ENCODE measurements around the gene MAN1A2.
A peak's percentile ranks its signal among the peaks of the same experiment; 100 is the strongest.
"Not testable (repeated sequence)": the region's sequence is repeated elsewhere in the genome, so short reads cannot be mapped to it uniquely, and the experiment has no call there.

The MAN1A2 gene

GRCh38 chr1:117341123-117341522 is 26.1 kb upstream of the MAN1A2 start:
- in situ Hi-C loops (cut with HindIII; ENCODE audit: low pct_unique_long_range_greater_than_20kb, low sequenced_read_pairs): no loop called here
- TF ChIP-seq JUND (IDR thresholded peaks at IDR 0.05; ENCODE audit: low read depth): no peak
- no peak for DNase-seq (ENCODE audit: low read depth in 1 of 2, low spot score in 1 of 2)

GRCh38 chr1:117342397-117342796 is 24.9 kb upstream of the MAN1A2 start:
- in situ Hi-C loops (cut with HindIII; ENCODE audit: low pct_unique_long_range_greater_than_20kb, low sequenced_read_pairs): no loop called here
- no peak for TF ChIP-seq JUND (IDR thresholded peaks at IDR 0.05; ENCODE audit: low read depth)
- DNase-seq (ENCODE audit: low read depth in 1 of 2, low spot score in 1 of 2): no peak

- no peak for DNase-seq (ENCODE audit: low read depth in 1 of 2, low spot score in 1 of 2)
- in situ Hi-C loops (cut with HindIII; ENCODE audit: low pct_unique_long_range_greater_than_20kb, low sequenced_read_pairs): no loop called here
- no peak for TF ChIP-seq JUND (IDR thresholded peaks at IDR 0.05; ENCODE audit: low read depth)
Measured at GRCh38 chr1:117346206-117346928, 20.9 kb upstream of the MAN1A2 start.

GRCh38 chr1:117347907-117348306 is 19.3 kb upstream of the MAN1A2 start:
- no peak for TF ChIP-seq JUND (IDR thresholded peaks at IDR 0.05; ENCODE audit: low read depth)
- DNase-seq (ENCODE audit: low read depth in 1 of 2, low spot score in 1 of 2): no peak
- in situ Hi-C loops (cut with HindIII; ENCODE audit: low pct_unique_long_range_greater_than_20kb, low sequenced_read_pairs): no loop called here

- in situ Hi-C loops (cut with HindIII; ENCODE audit: low pct_unique_long_range_greater_than_20kb, low sequenced_read_pairs); DNase-seq (ENCODE audit: low read depth in 1 of 2, low spot score in 1 of 2): not testable (repeated sequence)
Measured at GRCh38 chr1:117352695-117353094, 14.6 kb upstream of the MAN1A2 start.

GRCh38 chr1:117357833-117358603 is 9.2 kb upstream of the MAN1A2 start:
- in situ Hi-C loops (cut with HindIII; ENCODE audit: low pct_unique_long_range_greater_than_20kb, low sequenced_read_pairs); DNase-seq (ENCODE audit: low read depth in 1 of 2, low spot score in 1 of 2): not testable (repeated sequence)

- DNase-seq (ENCODE audit: low read depth in 1 of 2, low spot score in 1 of 2); in situ Hi-C loops (cut with HindIII; ENCODE audit: low pct_unique_long_range_greater_than_20kb, low sequenced_read_pairs): not testable (repeated sequence)
Measured at GRCh38 chr1:117358604-117358887, 8.7 kb upstream of the MAN1A2 start.

GRCh38 chr1:117359561-117360289 is 7.5 kb upstream of the MAN1A2 start:
- no peak for TF ChIP-seq JUND (IDR thresholded peaks at IDR 0.05; ENCODE audit: low read depth)
- no peak for DNase-seq (ENCODE audit: low read depth in 1 of 2, low spot score in 1 of 2)
- in situ Hi-C loops (cut with HindIII; ENCODE audit: low pct_unique_long_range_greater_than_20kb, low sequenced_read_pairs): no loop called here

GRCh38 chr1:117362986-117363385 is 4.3 kb upstream of the MAN1A2 start:
- in situ Hi-C loops (cut with HindIII; ENCODE audit: low pct_unique_long_range_greater_than_20kb, low sequenced_read_pairs): no loop called here
- TF ChIP-seq JUND (IDR thresholded peaks at IDR 0.05; ENCODE audit: low read depth): no peak
- no peak for DNase-seq (ENCODE audit: low read depth in 1 of 2, low spot score in 1 of 2)

- peak in 1 of 2 experiments; percentile 49 for DNase-seq (ENCODE audit: low read depth in 1 of 2, low spot score in 1 of 2)
- in situ Hi-C loops (cut with HindIII; ENCODE audit: low pct_unique_long_range_greater_than_20kb, low sequenced_read_pairs): no loop called here
- TF ChIP-seq JUND (IDR thresholded peaks at IDR 0.05; ENCODE audit: low read depth): no peak
Measured at GRCh38 chr1:117363571-117364048, 3.6 kb upstream of the MAN1A2 start.

- no peak for TF ChIP-seq JUND (IDR thresholded peaks at IDR 0.05; ENCODE audit: low read depth)
- in situ Hi-C loops (cut with HindIII; ENCODE audit: low pct_unique_long_range_greater_than_20kb, low sequenced_read_pairs): no loop called here
- no peak for DNase-seq (ENCODE audit: low read depth in 1 of 2, low spot score in 1 of 2)
Measured at GRCh38 chr1:117364240-117364639, 3.0 kb upstream of the MAN1A2 start.

GRCh38 chr1:117365350-117366176 is 1.7 kb upstream of the MAN1A2 start:
- no peak for TF ChIP-seq JUND (IDR thresholded peaks at IDR 0.05; ENCODE audit: low read depth)
- in situ Hi-C loops (cut with HindIII; ENCODE audit: low pct_unique_long_range_greater_than_20kb, low sequenced_read_pairs): no loop called here
- DNase-seq (ENCODE audit: low read depth in 1 of 2, low spot score in 1 of 2): no peak

Measured in T47D (cell line).